GM13977 (cell line): ENCODE measurements around the gene RHOH.

ENCODE experiments used
- DNase-seq: peaks from one replicate; pipeline ENCODE4 v3.0.0; 2012; ENCODE audit warnings: low spot score
- in situ Hi-C: fragments of 300-500 bp; cut with MboI; formaldehyde crosslinking; loops from one replicate; pipeline ENCODE4 v1.12.0; 2022; ENCODE audit warnings: low sequenced_read_pairs, low pct_unique_long_range_greater_than_20kb, mixed read lengths, inconsistent platforms; ENCODE audit not compliant: unreplicated experiment
- TF ChIP-seq, protein P1 (sequence below): IDR thresholded peaks from 2 replicates; pipeline ENCODE4 v1.5.1; 2012; ENCODE audit warnings: mild to moderate bottlenecking, control low read depth; ENCODE audit not compliant: insufficient read depth; ENCODE audit errors: extremely low read depth, missing control alignments

The RHOH gene

DNA sequence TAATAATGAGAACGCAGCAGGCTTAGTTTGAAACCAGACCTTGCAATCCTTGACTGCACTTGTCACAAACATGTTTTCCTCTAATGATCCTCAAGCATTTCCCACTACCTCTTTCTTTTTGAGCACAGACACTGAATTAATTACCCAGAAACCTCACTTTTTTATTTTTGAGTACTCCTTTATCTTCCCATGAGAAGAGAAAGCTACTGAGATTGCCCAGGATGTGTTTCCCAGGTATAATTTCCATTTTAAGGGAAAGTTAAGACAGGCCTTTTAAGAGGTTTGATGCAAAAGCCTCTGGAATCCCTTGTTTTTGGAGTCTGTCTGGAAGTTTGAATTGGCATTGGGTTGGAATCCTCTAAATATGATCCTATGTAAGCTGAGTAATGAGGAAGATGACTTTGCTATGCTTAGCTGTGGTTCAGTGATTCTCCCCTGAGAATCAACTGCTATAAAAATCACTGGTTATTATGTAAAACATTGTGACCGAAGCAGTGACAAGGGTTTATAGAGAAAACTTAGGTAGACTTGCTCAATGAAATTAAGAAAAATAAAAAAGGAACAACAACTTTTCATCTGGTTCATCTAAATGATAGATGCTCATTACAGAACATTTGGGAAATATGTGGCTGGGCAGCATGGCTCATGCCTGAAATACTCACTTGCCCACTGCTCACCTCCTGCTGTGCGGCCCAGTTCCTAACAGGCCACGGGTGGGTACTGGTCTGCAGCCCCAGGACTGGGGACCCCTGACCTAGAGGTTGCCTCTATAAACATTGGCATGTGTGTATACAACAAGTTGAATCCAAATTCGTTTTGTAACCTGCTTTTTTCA lies 10.8 kb upstream of the RHOH start:
- in situ Hi-C loops, result no loop called here
- peak; percentile 52 for DNase-seq
- TF ChIP-seq, protein P1, sequence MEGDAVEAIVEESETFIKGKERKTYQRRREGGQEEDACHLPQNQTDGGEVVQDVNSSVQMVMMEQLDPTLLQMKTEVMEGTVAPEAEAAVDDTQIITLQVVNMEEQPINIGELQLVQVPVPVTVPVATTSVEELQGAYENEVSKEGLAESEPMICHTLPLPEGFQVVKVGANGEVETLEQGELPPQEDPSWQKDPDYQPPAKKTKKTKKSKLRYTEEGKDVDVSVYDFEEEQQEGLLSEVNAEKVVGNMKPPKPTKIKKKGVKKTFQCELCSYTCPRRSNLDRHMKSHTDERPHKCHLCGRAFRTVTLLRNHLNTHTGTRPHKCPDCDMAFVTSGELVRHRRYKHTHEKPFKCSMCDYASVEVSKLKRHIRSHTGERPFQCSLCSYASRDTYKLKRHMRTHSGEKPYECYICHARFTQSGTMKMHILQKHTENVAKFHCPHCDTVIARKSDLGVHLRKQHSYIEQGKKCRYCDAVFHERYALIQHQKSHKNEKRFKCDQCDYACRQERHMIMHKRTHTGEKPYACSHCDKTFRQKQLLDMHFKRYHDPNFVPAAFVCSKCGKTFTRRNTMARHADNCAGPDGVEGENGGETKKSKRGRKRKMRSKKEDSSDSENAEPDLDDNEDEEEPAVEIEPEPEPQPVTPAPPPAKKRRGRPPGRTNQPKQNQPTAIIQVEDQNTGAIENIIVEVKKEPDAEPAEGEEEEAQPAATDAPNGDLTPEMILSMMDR, result no peak

DNA sequence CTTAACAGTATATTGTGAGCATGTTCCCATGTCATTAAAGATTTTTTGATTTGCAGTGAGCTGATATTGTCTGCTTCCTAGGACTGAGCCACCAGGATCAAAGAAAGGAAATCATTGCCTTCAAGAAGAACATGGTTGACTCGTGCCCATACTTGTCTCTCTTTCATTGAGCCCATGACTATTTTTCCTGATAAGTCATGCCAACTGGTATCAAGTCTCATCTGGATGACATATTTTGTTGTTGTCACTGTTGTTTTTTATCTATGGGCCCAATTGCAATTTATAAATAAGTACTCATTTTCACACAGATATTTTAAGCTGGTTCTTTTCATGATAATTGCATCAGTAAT lies 10.2 kb upstream of the RHOH start:
- DNase-seq, result no peak
- TF ChIP-seq, protein P1, result no peak
- in situ Hi-C loops, result no loop called here

DNA sequence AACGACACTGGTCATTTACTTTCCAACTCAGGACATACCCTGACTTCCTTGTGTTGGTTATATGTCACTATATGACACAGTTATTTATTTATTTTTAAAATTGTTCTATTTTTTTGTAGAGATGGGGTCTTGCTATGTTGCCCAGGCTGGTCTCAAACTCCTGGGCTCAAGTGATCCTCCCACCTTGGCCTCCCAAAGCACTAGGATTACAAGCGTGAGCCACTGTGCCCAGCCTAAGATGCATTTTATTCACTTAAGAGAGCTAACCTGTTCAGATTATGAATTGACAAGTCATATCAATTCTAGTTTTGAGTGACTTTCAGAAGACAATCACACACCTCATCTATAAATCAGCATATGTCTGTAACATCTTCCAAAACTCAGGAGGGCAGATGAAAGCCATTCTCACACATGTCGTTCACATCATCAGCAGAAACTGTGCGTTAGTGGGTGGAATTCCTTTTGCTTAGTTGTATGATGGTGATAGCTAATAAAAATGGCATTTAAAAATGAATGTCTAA lies 9.4 kb upstream of the RHOH start:
- TF ChIP-seq, protein P1, result no peak
- in situ Hi-C loops, result no loop called here
- no peak for DNase-seq

DNA sequence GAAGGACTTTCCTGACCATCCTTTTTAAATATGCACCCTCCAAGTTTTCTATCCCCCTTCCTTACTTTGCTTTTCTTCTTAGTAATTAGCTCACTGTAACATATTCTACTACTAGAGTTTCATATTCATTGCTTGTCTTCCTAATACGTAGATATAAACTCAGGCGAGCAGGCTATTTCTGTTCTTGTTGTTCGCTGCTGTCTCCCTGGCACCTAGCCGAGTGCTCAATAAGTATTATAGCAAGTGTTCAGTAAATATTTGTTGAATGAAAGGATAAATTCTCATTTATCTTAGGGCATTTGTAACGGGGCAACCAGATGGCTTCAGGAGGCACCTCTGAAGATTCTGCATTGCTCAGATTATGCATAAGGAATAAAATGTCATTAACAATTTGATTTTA lies 6.8 kb upstream of the RHOH start:
- no peak for DNase-seq
- in situ Hi-C loops, result no loop called here
- TF ChIP-seq, protein P1, result no peak

DNA sequence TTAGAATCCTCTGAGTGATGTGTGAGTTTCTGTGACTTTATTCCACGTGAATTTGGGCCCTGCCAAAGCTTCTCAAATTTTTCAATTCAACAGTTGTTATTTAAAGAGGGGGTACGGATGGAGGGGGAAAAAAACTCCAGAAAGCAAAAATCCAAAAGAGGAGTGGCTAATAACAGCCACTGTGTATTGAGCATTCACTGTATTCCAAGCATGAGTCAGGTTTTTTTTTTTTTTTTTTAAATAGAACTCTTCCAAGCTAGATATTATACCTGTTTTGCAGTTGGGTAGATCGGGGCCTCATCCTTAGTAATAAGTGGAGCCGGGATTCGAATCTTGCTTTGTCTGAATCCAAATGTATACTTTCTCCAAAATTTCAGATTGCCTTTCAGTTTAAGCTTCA lies 6.4 kb upstream of the RHOH start:
- DNase-seq, result no peak
- TF ChIP-seq, protein P1, result no peak
- in situ Hi-C loops, result no loop called here

DNA sequence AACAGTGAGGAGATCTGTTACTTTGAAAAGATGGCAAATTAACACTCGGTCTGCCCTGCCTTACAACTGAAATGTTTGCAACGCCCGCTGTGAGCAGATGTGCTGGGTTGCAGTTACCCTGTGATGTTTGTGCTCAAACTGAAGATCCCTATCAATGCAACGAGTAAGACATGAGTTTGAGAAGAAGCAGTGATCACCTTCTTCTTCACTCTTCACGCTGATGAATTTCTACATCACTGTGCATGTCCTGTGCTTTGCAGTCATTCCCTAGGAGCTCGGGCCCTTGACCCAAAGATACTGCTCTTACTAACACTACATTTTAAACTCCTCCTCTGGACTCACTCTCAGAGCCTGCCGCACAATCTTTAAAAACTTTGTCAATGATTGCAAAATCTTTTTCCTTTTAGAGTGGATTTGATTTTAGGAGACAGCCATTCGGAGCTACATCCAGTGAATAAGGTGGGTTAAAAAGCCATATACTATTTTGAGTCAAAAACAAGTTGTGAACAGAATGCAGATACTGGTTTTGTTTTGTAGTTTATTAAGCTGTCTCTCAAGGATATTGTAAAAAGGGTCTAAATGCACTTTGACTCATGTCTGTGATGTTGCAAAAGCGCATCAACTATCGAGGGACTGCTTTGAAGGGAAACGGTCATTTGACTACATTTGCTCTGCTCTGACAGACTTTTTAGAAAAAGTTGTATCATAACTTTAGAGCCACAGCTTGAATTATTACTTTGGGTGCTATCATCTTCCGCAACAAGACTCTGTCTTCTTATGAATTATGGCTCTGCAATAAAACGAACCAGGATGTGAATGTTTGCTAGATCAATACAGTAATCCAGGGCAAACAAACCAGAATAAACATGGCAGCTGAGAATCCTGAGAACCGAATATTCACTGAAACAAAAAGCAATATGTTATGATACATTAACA lies 5.7 kb upstream of the RHOH start:
- TF ChIP-seq, protein P1, result no peak
- DNase-seq, result no peak
- in situ Hi-C loops, result no loop called here
